ENCODE data around the gene LDLRAD3.

LDLRAD3 gene

DNA sequence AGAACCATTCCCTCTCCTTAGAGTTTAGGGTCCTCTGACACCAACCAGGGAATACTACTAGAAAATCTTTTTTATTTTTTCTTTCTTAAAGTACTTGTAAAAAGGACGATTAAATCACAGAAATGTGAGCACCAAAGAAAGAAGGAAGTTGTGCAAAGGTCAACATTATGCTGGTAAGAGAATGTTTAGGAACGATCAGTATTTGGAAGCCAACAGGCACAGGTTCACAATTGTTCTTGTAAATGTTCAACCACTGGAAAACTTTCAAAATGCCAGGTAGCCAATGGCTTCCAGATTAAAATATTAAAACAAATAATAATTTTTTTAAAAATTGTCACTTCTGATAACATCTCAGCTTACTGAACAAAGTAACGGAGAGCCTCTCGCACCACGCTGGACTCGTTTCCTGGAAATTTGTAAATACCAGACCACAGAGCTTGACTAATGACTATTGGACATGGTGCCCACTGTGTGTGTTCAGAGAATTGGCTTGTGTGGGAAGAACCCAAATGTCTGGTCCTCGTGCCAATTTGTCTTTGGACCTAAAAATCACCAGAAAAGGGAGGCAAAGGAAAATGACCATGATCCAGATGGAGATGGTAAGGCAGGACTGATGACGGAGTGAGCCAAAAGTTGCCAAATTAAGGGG is 324.6 kb downstream of the LDLRAD3 start:
- Histone ChIP-seq H3K9ac (ENCODE audit: low read depth, low read length, poor library complexity, severe bottlenecking) (no peak overlapping the region), H3K79me2 (ENCODE audit: insufficient read depth, low read length) (no peaks in the 10 kb centered on the region), H4K20me1 (ENCODE audit: insufficient read depth, low read length, poor library complexity, severe bottlenecking) (no peaks in the 10 kb centered on the region), H3K4me2 (ENCODE audit: low read depth, low read length, poor library complexity, severe bottlenecking) (no peak overlapping the region), H3K4me3 (ENCODE audit: low read length, poor library complexity, severe bottlenecking) (no peak overlapping the region), H3K27me3 (ENCODE audit: insufficient read depth, low read length, poor library complexity, severe bottlenecking) (no peaks in the 10 kb centered on the region), H3K36me3 (ENCODE audit: insufficient read depth, low read length) (no peaks in the 10 kb centered on the region), H2AFZ (ENCODE audit: low read length) (no peak overlapping the region), H3K4me1 (ENCODE audit: insufficient read depth, low read length, poor library complexity, severe bottlenecking) (peaks cover 9% of the 10 kb centered on the region), H3K9me2 (replicated peaks; ENCODE audit: low read depth, low read length) (no peaks in the 10 kb centered on the region), H3F3A (ENCODE audit: low read depth) (no peaks in the 10 kb centered on the region), H3K9me3 (ENCODE audit: insufficient read depth, low read depth, low read length) (no peaks in the 10 kb centered on the region)
- no peak for TF ChIP-seq EZH2phosphoT487 (IDR thresholded peaks at IDR 0.05; ENCODE audit: borderline replicate concordance)
- TF ChIP-seq, protein P1, sequence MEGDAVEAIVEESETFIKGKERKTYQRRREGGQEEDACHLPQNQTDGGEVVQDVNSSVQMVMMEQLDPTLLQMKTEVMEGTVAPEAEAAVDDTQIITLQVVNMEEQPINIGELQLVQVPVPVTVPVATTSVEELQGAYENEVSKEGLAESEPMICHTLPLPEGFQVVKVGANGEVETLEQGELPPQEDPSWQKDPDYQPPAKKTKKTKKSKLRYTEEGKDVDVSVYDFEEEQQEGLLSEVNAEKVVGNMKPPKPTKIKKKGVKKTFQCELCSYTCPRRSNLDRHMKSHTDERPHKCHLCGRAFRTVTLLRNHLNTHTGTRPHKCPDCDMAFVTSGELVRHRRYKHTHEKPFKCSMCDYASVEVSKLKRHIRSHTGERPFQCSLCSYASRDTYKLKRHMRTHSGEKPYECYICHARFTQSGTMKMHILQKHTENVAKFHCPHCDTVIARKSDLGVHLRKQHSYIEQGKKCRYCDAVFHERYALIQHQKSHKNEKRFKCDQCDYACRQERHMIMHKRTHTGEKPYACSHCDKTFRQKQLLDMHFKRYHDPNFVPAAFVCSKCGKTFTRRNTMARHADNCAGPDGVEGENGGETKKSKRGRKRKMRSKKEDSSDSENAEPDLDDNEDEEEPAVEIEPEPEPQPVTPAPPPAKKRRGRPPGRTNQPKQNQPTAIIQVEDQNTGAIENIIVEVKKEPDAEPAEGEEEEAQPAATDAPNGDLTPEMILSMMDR (conservative IDR thresholded peaks at IDR 0.05; ENCODE audit: low read length) = no peak

DNA sequence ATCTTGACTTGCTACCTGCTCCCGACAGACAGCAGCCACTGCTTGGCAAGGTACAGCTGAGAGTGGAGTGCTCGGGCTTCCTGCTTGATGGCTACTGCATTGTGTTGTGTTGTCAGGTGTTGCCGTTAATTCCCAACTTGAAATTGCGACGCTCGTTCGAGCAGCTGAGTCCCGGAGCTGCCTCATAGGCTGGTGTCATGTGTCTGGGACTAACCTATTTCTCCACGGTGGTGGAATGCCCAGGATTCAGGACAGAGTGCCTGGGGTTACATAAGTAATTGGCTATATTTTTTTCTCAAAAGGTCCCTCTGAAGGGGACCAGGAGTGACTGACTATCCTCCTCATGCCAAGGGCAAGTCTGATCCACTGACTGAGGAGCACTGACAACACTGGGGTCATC is 326.8 kb downstream of the LDLRAD3 start:
- TF ChIP-seq, protein P1 (conservative IDR thresholded peaks at IDR 0.05; ENCODE audit: low read length) = no peak
- no peak for TF ChIP-seq EZH2phosphoT487 (IDR thresholded peaks at IDR 0.05; ENCODE audit: borderline replicate concordance)
- Histone ChIP-seq H3K9me2 (replicated peaks; ENCODE audit: low read depth, low read length) (no peaks in the 10 kb centered on the region), H3F3A (ENCODE audit: low read depth) (no peaks in the 10 kb centered on the region), H3K9ac (ENCODE audit: low read depth, low read length, poor library complexity, severe bottlenecking) (no peak overlapping the region), H3K9me3 (ENCODE audit: insufficient read depth, low read depth, low read length) (no peaks in the 10 kb centered on the region), H2AFZ (ENCODE audit: low read length) (no peak overlapping the region), H3K4me2 (ENCODE audit: low read depth, low read length, poor library complexity, severe bottlenecking) (no peak overlapping the region), H3K4me1 (ENCODE audit: insufficient read depth, low read length, poor library complexity, severe bottlenecking) (peaks cover 9% of the 10 kb centered on the region), H3K4me3 (ENCODE audit: low read length, poor library complexity, severe bottlenecking) (no peak overlapping the region), H4K20me1 (ENCODE audit: insufficient read depth, low read length, poor library complexity, severe bottlenecking) (no peaks in the 10 kb centered on the region), H3K27me3 (ENCODE audit: insufficient read depth, low read length, poor library complexity, severe bottlenecking) (no peaks in the 10 kb centered on the region), H3K36me3 (ENCODE audit: insufficient read depth, low read length) (peaks cover 10% of the 10 kb centered on the region; the same call in 1 of the 2 replicates), H3K79me2 (ENCODE audit: insufficient read depth, low read length) (no peaks in the 10 kb centered on the region)

DNA sequence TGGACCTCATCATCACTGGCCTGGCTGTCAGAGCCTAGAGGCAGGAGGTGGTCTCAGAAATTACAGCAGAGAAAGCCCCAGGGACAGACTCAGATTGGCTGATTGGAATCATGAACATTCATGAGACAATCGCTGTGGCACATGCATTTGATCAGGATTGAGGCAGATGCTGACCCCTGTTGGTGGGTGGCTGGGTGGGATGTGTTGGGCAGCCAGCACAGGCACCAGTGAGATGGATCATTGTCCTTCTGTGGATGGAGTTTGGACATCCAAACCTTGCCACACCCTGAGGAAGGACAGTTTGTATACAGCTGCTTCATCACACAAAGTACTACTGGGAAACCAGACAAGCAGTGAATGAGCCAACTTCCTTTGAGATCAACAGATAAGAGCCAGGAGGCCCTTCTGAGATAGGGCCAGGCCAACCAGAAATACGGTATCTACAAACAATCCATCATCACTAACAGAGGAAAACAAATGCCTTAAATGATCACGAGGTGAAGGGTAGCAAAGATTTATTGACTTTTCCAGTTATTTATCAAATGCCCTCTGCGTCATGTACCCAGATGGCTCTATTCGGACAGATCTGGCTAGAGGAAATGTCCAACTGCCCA is 328.0 kb downstream of the LDLRAD3 start:
- Histone ChIP-seq H3K4me3 (ENCODE audit: low read length, poor library complexity, severe bottlenecking) (no peak overlapping the region), H3F3A (ENCODE audit: low read depth) (no peaks in the 10 kb centered on the region), H3K4me1 (ENCODE audit: insufficient read depth, low read length, poor library complexity, severe bottlenecking) (peaks cover 9% of the 10 kb centered on the region), H3K36me3 (ENCODE audit: insufficient read depth, low read length) (peaks cover 10% of the 10 kb centered on the region; the same call in 1 of the 2 replicates), H3K27me3 (ENCODE audit: insufficient read depth, low read length, poor library complexity, severe bottlenecking) (no peaks in the 10 kb centered on the region), H3K9me2 (replicated peaks; ENCODE audit: low read depth, low read length) (no peaks in the 10 kb centered on the region), H3K9me3 (ENCODE audit: insufficient read depth, low read depth, low read length) (no peaks in the 10 kb centered on the region), H3K79me2 (ENCODE audit: insufficient read depth, low read length) (no peaks in the 10 kb centered on the region), H2AFZ (ENCODE audit: low read length) (no peak overlapping the region), H3K9ac (ENCODE audit: low read depth, low read length, poor library complexity, severe bottlenecking) (no peak overlapping the region), H4K20me1 (ENCODE audit: insufficient read depth, low read length, poor library complexity, severe bottlenecking) (no peaks in the 10 kb centered on the region), H3K4me2 (ENCODE audit: low read depth, low read length, poor library complexity, severe bottlenecking) (no peak overlapping the region)
- TF ChIP-seq, protein P1 (conservative IDR thresholded peaks at IDR 0.05; ENCODE audit: low read length) = peak; percentile 40
- no peak for TF ChIP-seq EZH2phosphoT487 (IDR thresholded peaks at IDR 0.05; ENCODE audit: borderline replicate concordance)

Measured in Loucy (cell line).